GM23248 (cell line): ENCODE data around the gene SLC35G6.
"Not testable (repeated sequence)": the region's sequence is repeated elsewhere in the genome, so short reads cannot be mapped to it uniquely, and the experiment has no call there.

ENCODE experiments used
- EZH2 ChIP-seq: fragments of 200-600 bp; sonication (generic); IDR thresholded peaks from 2 replicates; pipeline ENCODE4 v1.6.1; 2018; ENCODE audit warnings: antibody characterized with exemption, mild to moderate bottlenecking; ENCODE audit not compliant: insufficient read depth, poor library complexity, severe bottlenecking
- EZH2phosphoT487 ChIP-seq: fragments of 200-600 bp; sonication (generic); IDR thresholded peaks from 2 replicates; pipeline ENCODE4 v1.6.1; 2018; ENCODE audit warnings: antibody characterized with exemption, moderate library complexity, mild to moderate bottlenecking, low read depth; ENCODE audit not compliant: insufficient read depth

GRCh38 chr17:7482742-7483088 is 1.5 kb downstream of the SLC35G6 start:
- TF ChIP-seq EZH2phosphoT487, EZH2: not testable (repeated sequence)
